GM23338 (cell line): ENCODE results near the gene LCN10. TPM values are rescaled to one million over a fixed set of nuclear protein-coding genes. Genes with fewer than 3 reads are reported as not detected.

Experiments used
- ATAC-seq: fragments of 200-7000 bp; cut with Tn5 transposase; 3 replicates; pipeline ENCODE4 v1.9.1; 2020
- DNase-seq: peaks from one replicate; pipeline ENCODE4 v3.0.0-alpha.2; 2015; ENCODE audit warnings: low spot score
- H2AFZ ChIP-seq: fragments of 200-600 bp; sonication (generic); 2 replicates; pipeline ENCODE4 v1.8.0; 2016; ENCODE audit warnings: antibody characterized with exemption, mild to moderate bottlenecking, moderate library complexity
- H3F3A ChIP-seq: fragments of 200-600 bp; sonication (generic); replicated peaks from 2 replicates; pipeline ENCODE4 v1.8.0; 2017; ENCODE audit warnings: antibody characterized with exemption, mixed run types, low read depth
- H3K27ac ChIP-seq: fragments of 200-600 bp; sonication (generic); 2 replicates; pipeline ENCODE4 v1.6.1; 2016; ENCODE audit warnings: low read depth
- H3K27me3 ChIP-seq: fragments of 200-600 bp; sonication (generic); 2 replicates; pipeline ENCODE4 v1.8.0; 2016; ENCODE audit warnings: mild to moderate bottlenecking, mixed run types, moderate library complexity; ENCODE audit not compliant: insufficient read depth
- H3K36me3 ChIP-seq: fragments of 200-600 bp; sonication (generic); 2 replicates; pipeline ENCODE4 v1.8.0; 2016; ENCODE audit warnings: mild to moderate bottlenecking; ENCODE audit not compliant: insufficient read depth
- H3K4me1 ChIP-seq: fragments of 200-600 bp; sonication (generic); 2 replicates; pipeline ENCODE4 v1.8.0; 2016; ENCODE audit warnings: mild to moderate bottlenecking, moderate library complexity; ENCODE audit not compliant: insufficient read depth
- H3K4me2 ChIP-seq: fragments of 200-600 bp; sonication (generic); 2 replicates; pipeline ENCODE4 v1.7.1; 2017; ENCODE audit warnings: mixed run types
- H3K4me3 ChIP-seq: fragments of 200-600 bp; sonication (generic); 2 replicates; pipeline ENCODE4 v1.6.1; 2016; ENCODE audit warnings: mixed run types
- H3K79me2 ChIP-seq: fragments of 200-600 bp; sonication (generic); replicated peaks from 2 replicates; pipeline ENCODE4 v1.8.0; 2017; ENCODE audit warnings: mild to moderate bottlenecking; ENCODE audit not compliant: insufficient read depth
- H3K9me2 ChIP-seq: fragments of 200-600 bp; sonication (generic); 2 replicates; pipeline ENCODE4 v1.8.0; 2017; ENCODE audit not compliant: insufficient read depth
- H4K20me1 ChIP-seq: fragments of 200-600 bp; sonication (generic); replicated peaks from 2 replicates; pipeline ENCODE4 v1.8.0; 2017; ENCODE audit warnings: mild to moderate bottlenecking; ENCODE audit not compliant: insufficient read depth
- H3K27ac Mint-ChIP-seq: 2 replicates; pipeline ENCODE4 v1.8.0; 2020; ENCODE audit warnings: inconsistent platforms, mild to moderate bottlenecking, moderate library complexity, mixed read lengths
- H3K27me3 Mint-ChIP-seq: 3 replicates; pipeline ENCODE4 v1.8.0; 2022; ENCODE audit warnings: low read depth, mild to moderate bottlenecking, moderate library complexity, mixed read lengths, inconsistent platforms; ENCODE audit not compliant: insufficient read depth, poor library complexity
- H3K36me3 Mint-ChIP-seq: 3 replicates; pipeline ENCODE4 v1.8.0; 2021; ENCODE audit warnings: low read depth, mild to moderate bottlenecking, inconsistent platforms, moderate library complexity, mixed read lengths
- H3K4me1 Mint-ChIP-seq: 3 replicates; pipeline ENCODE4 v1.8.0; 2020; ENCODE audit warnings: mild to moderate bottlenecking, inconsistent platforms, mixed read lengths
- H3K4me3 Mint-ChIP-seq: 3 replicates; pipeline ENCODE4 v1.8.0; 2021; ENCODE audit warnings: moderate library complexity, mild to moderate bottlenecking, inconsistent platforms, mixed read lengths
- H3K9me3 Mint-ChIP-seq: 3 replicates; pipeline ENCODE4 v1.8.0; 2020; ENCODE audit warnings: moderate library complexity, mild to moderate bottlenecking, inconsistent platforms, mixed read lengths
- CREB1 ChIP-seq: fragments of 250-450 bp; sonication (Bioruptor Pico); IDR thresholded peaks from 2 replicates; pipeline ENCODE4 v1.5.0; 2020; ENCODE audit warnings: low read depth, mild to moderate bottlenecking, moderate library complexity
- EZH2 ChIP-seq: fragments of 200-600 bp; sonication (generic); IDR thresholded peaks from one replicate; pipeline ENCODE4 v1.8.0; 2017; ENCODE audit warnings: antibody characterized with exemption, mild to moderate bottlenecking, low read depth; ENCODE audit not compliant: unreplicated experiment
- EZH2phosphoT487 ChIP-seq: fragments of 200-600 bp; sonication (generic); IDR thresholded peaks from one replicate; pipeline ENCODE4 v1.8.1; 2018; ENCODE audit warnings: antibody characterized with exemption; ENCODE audit not compliant: unreplicated experiment
- JUNB ChIP-seq: IDR thresholded peaks from one replicate; pipeline ENCODE4 v1.6.1; 2016; ENCODE audit warnings: antibody characterized with exemption; ENCODE audit not compliant: unreplicated experiment
- NANOG ChIP-seq: IDR thresholded peaks from 2 replicates; pipeline ENCODE4 v1.6.1; 2016; ENCODE audit warnings: antibody characterized with exemption, borderline replicate concordance
- POLR2AphosphoS5 ChIP-seq: IDR thresholded peaks from 2 replicates; pipeline ENCODE4 v1.6.1; 2016; ENCODE audit warnings: antibody characterized with exemption, low read depth
- STAT1 ChIP-seq: IDR thresholded peaks from one replicate; pipeline ENCODE4 v1.6.1; 2016; ENCODE audit warnings: antibody characterized with exemption; ENCODE audit not compliant: unreplicated experiment
- ZNF114 ChIP-seq: fragments of 250-450 bp; sonication (Bioruptor Pico); IDR thresholded peaks from 2 replicates; pipeline ENCODE4 v1.5.0; 2020; ENCODE audit warnings: mild to moderate bottlenecking, moderate library complexity
- ZNF331 ChIP-seq: fragments of 250-450 bp; sonication (Bioruptor Pico); IDR thresholded peaks from 2 replicates; pipeline ENCODE4 v1.5.0; 2020; ENCODE audit warnings: low read depth, mild to moderate bottlenecking, moderate library complexity
- polyA plus RNA-seq: library from polyadenylated mRNA; unstranded; fragments of >200 nt; fragmentation: Nextera tagmentation; extraction: Ambion mirVana; gene quantifications from 2 replicates; pipeline ENCODE4 v1.2.1, GENCODE V29; 2016
- total RNA-seq: library from RNA; depleted of rRNA; stranded (reverse); fragments of >200 nt; shearing (Covaris generic); gene quantifications from 2 replicates; pipeline ENCODE4 v1.2.3, GENCODE V29; 2014
- TF ChIP-seq, protein P1 (sequence below): fragments of 250-450 bp; sonication (Bioruptor Pico); IDR thresholded peaks from 2 replicates; pipeline ENCODE4 v1.5.0; 2020; ENCODE audit warnings: mild to moderate bottlenecking, moderate library complexity
- TF ChIP-seq, protein P2 (sequence below): IDR thresholded peaks from one replicate; pipeline ENCODE4 v1.6.1; 2018; ENCODE audit warnings: antibody characterized with exemption; ENCODE audit not compliant: unreplicated experiment
- TF ChIP-seq, protein P3 (sequence below), 2 experiments: fragments of 200-600 bp in 1 of 2; sonication (generic) in 1 of 2; conservative IDR thresholded peaks; 2 replicates each; pipeline versions ENCODE4 v1.5.1 to v1.6.1; 2016 to 2017; ENCODE audit warnings: antibody characterized with exemption in 2 of 2, low read depth in 2 of 2, mild to moderate bottlenecking in 2 of 2, moderate library complexity in 1 of 2
- TF ChIP-seq, protein P4 (sequence below): IDR thresholded peaks from 2 replicates; pipeline ENCODE4 v1.6.1; 2016; ENCODE audit warnings: antibody characterized with exemption

Gene LCN10
- total and polyA plus RNA-seq, 2 experiments from 2014 or later: 0.45 to 0.74 TPM

DNA sequence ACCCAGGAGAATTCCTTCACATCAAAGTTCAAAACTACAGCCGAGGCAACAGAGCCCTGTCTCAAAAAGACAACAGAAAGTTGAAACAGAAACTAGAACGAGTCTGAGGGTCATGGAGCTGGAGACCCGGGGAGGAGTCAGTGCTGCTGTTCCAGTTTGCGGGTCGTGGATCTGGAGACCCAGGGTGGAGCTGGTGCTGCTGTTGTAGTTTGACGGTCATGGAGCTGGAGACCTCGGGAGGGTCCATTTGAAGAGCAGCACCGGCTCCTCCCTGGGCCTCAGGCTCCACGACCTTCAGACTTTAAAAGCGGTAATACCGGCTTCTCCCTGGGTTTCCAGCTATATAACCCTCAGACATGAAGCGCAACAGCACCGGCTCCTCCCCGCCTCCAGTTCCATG lies 34.6 kb upstream of the LCN10 start:
- peaks cover 4% of the 10 kb centered on the region for H3K4me1 Mint-ChIP-seq
- H2AFZ ChIP-seq: no peak overlapping the region
- H3K27me3 ChIP-seq: no peaks in the 10 kb centered on the region
- no peaks in the 10 kb centered on the region for H3K4me1 ChIP-seq
- peaks cover 23% of the 10 kb centered on the region for H3K27me3 Mint-ChIP-seq
- TF ChIP-seq JUNB (no peak), POLR2AphosphoS5 (no peak), STAT1 (no peak), EZH2phosphoT487 (no peak), CREB1 (CRISPR knock-in tag) (no peak), ZNF331 (CRISPR knock-in tag) (no peak), ZNF114 (CRISPR knock-in tag) (no peak), NANOG (no peak), EZH2 (no peak)
- TF ChIP-seq, protein P1, sequence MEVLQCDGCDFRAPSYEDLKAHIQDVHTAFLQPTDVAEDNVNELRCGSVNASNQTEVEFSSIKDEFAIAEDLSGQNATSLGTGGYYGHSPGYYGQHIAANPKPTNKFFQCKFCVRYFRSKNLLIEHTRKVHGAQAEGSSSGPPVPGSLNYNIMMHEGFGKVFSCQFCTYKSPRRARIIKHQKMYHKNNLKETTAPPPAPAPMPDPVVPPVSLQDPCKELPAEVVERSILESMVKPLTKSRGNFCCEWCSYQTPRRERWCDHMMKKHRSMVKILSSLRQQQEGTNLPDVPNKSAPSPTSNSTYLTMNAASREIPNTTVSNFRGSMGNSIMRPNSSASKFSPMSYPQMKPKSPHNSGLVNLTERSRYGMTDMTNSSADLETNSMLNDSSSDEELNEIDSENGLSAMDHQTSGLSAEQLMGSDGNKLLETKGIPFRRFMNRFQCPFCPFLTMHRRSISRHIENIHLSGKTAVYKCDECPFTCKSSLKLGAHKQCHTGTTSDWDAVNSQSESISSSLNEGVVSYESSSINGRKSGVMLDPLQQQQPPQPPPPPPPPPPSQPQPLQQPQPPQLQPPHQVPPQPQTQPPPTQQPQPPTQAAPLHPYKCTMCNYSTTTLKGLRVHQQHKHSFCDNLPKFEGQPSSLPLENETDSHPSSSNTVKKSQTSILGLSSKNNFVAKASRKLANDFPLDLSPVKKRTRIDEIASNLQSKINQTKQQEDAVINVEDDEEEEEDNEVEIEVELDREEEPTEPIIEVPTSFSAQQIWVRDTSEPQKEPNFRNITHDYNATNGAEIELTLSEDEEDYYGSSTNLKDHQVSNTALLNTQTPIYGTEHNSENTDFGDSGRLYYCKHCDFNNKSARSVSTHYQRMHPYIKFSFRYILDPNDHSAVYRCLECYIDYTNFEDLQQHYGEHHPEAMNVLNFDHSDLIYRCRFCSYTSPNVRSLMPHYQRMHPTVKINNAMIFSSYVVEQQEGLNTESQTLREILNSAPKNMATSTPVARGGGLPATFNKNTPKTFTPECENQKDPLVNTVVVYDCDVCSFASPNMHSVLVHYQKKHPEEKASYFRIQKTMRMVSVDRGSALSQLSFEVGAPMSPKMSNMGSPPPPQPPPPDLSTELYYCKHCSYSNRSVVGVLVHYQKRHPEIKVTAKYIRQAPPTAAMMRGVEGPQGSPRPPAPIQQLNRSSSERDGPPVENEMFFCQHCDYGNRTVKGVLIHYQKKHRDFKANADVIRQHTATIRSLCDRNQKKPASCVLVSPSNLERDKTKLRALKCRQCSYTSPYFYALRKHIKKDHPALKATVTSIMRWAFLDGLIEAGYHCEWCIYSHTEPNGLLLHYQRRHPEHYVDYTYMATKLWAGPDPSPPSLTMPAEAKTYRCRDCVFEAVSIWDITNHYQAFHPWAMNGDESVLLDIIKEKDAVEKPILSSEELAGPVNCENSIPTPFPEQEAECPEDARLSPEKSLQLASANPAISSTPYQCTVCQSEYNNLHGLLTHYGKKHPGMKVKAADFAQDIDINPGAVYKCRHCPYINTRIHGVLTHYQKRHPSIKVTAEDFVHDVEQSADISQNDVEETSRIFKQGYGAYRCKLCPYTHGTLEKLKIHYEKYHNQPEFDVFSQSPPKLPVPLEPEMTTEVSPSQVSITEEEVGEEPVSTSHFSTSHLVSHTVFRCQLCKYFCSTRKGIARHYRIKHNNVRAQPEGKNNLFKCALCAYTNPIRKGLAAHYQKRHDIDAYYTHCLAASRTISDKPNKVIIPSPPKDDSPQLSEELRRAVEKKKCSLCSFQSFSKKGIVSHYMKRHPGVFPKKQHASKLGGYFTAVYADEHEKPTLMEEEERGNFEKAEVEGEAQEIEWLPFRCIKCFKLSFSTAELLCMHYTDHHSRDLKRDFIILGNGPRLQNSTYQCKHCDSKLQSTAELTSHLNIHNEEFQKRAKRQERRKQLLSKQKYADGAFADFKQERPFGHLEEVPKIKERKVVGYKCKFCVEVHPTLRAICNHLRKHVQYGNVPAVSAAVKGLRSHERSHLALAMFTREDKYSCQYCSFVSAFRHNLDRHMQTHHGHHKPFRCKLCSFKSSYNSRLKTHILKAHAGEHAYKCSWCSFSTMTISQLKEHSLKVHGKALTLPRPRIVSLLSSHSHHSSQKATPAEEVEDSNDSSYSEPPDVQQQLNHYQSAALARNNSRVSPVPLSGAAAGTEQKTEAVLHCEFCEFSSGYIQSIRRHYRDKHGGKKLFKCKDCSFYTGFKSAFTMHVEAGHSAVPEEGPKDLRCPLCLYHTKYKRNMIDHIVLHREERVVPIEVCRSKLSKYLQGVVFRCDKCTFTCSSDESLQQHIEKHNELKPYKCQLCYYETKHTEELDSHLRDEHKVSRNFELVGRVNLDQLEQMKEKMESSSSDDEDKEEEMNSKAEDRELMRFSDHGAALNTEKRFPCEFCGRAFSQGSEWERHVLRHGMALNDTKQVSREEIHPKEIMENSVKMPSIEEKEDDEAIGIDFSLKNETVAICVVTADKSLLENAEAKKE (CRISPR knock-in tag): no peak
- TF ChIP-seq, protein P2, sequence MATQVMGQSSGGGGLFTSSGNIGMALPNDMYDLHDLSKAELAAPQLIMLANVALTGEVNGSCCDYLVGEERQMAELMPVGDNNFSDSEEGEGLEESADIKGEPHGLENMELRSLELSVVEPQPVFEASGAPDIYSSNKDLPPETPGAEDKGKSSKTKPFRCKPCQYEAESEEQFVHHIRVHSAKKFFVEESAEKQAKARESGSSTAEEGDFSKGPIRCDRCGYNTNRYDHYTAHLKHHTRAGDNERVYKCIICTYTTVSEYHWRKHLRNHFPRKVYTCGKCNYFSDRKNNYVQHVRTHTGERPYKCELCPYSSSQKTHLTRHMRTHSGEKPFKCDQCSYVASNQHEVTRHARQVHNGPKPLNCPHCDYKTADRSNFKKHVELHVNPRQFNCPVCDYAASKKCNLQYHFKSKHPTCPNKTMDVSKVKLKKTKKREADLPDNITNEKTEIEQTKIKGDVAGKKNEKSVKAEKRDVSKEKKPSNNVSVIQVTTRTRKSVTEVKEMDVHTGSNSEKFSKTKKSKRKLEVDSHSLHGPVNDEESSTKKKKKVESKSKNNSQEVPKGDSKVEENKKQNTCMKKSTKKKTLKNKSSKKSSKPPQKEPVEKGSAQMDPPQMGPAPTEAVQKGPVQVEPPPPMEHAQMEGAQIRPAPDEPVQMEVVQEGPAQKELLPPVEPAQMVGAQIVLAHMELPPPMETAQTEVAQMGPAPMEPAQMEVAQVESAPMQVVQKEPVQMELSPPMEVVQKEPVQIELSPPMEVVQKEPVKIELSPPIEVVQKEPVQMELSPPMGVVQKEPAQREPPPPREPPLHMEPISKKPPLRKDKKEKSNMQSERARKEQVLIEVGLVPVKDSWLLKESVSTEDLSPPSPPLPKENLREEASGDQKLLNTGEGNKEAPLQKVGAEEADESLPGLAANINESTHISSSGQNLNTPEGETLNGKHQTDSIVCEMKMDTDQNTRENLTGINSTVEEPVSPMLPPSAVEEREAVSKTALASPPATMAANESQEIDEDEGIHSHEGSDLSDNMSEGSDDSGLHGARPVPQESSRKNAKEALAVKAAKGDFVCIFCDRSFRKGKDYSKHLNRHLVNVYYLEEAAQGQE: no peak
- TF ChIP-seq, protein P3, sequence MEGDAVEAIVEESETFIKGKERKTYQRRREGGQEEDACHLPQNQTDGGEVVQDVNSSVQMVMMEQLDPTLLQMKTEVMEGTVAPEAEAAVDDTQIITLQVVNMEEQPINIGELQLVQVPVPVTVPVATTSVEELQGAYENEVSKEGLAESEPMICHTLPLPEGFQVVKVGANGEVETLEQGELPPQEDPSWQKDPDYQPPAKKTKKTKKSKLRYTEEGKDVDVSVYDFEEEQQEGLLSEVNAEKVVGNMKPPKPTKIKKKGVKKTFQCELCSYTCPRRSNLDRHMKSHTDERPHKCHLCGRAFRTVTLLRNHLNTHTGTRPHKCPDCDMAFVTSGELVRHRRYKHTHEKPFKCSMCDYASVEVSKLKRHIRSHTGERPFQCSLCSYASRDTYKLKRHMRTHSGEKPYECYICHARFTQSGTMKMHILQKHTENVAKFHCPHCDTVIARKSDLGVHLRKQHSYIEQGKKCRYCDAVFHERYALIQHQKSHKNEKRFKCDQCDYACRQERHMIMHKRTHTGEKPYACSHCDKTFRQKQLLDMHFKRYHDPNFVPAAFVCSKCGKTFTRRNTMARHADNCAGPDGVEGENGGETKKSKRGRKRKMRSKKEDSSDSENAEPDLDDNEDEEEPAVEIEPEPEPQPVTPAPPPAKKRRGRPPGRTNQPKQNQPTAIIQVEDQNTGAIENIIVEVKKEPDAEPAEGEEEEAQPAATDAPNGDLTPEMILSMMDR (conservative IDR thresholded peaks at IDR 0.05; ENCODE audit: low read depth in 2 of 2): no peak
- TF ChIP-seq, protein P4, sequence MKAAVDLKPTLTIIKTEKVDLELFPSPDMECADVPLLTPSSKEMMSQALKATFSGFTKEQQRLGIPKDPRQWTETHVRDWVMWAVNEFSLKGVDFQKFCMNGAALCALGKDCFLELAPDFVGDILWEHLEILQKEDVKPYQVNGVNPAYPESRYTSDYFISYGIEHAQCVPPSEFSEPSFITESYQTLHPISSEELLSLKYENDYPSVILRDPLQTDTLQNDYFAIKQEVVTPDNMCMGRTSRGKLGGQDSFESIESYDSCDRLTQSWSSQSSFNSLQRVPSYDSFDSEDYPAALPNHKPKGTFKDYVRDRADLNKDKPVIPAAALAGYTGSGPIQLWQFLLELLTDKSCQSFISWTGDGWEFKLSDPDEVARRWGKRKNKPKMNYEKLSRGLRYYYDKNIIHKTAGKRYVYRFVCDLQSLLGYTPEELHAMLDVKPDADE: no peak
- peaks cover 25% of the 10 kb centered on the region for H3K9me3 Mint-ChIP-seq
- H3K27ac Mint-ChIP-seq: no peak overlapping the region
- ATAC-seq (no peak), DNase-seq (no peak)
- no peak overlapping the region for H3K4me3 ChIP-seq
- peaks cover 19% of the 10 kb centered on the region for H3K36me3 Mint-ChIP-seq
- no peak overlapping the region for H3K4me2 ChIP-seq
- no peak overlapping the region for H3K27ac ChIP-seq
- H3K4me3 Mint-ChIP-seq: no peak overlapping the region
- H3F3A ChIP-seq: no peaks in the 10 kb centered on the region
- no peaks in the 10 kb centered on the region; the same call in 1 of the 2 replicates for H3K36me3 ChIP-seq
- H4K20me1 ChIP-seq: no peaks in the 10 kb centered on the region
- H3K9me2 ChIP-seq: 0 out of 2 replicates have a peak, but pooled peaks cover 4% of the 10 kb centered on the region
- H3K79me2 ChIP-seq: no peaks in the 10 kb centered on the region
